Liver (tissue), 9 donors: ENCODE results near the gene CSNK1G2. TPM values are rescaled to one million over a fixed set of nuclear protein-coding genes. Genes with fewer than 3 reads are reported as not detected.
A peak's percentile ranks its signal among the peaks of the same experiment; 100 is the strongest.

Experiments
- DNase-seq: peaks from one replicate; pipeline ENCODE4 v3.0.0-alpha.2; 2017; ENCODE audit warnings: low spot score
- H3K27ac ChIP-seq, 2 donors: one replicate each; pipeline ENCODE4 v1.7.0; 2013; ENCODE audit warnings: inconsistent platforms in 2 of 2, low read length in 2 of 2, control low read depth in 1 of 2, low read depth in 1 of 2, mild to moderate bottlenecking in 1 of 2
- H3K27me3 ChIP-seq, 4 donors: one replicate each; pipeline versions ENCODE4 v1.6.1 to v1.7.0; 2013; ENCODE audit warnings: low read length in 3 of 4, inconsistent platforms in 1 of 4, mild to moderate bottlenecking in 1 of 4, moderate library complexity in 1 of 4; ENCODE audit not compliant: control insufficient read depth in 4 of 4, insufficient read depth in 4 of 4
- H3K36me3 ChIP-seq, 4 donors: one replicate each; pipeline versions ENCODE4 v1.6.1 to v1.7.0; 2013; ENCODE audit warnings: low read length in 3 of 4, mild to moderate bottlenecking in 3 of 4, low read depth in 1 of 4, moderate library complexity in 1 of 4; ENCODE audit not compliant: control insufficient read depth in 4 of 4, insufficient read depth in 3 of 4
- H3K4me1 ChIP-seq, 4 donors: one replicate each; pipeline versions ENCODE4 v1.6.1 to v1.7.0; 2013; ENCODE audit warnings: low read length in 3 of 4, mild to moderate bottlenecking in 3 of 4, moderate library complexity in 1 of 4; ENCODE audit not compliant: control insufficient read depth in 4 of 4, insufficient read depth in 4 of 4
- H3K4me3 ChIP-seq, 3 donors: one replicate each; pipeline versions ENCODE4 v1.6.1 to v1.7.0; 2013; ENCODE audit warnings: low read length in 3 of 3, control low read depth in 1 of 3, low read depth in 1 of 3, mild to moderate bottlenecking in 1 of 3
- H3K9ac ChIP-seq, 2 donors: one replicate each; pipeline ENCODE4 v1.7.0; 2013; ENCODE audit warnings: low read length in 2 of 2, mild to moderate bottlenecking in 2 of 2, moderate library complexity in 2 of 2, control low read depth in 1 of 2, low read depth in 1 of 2
- H3K9me3 ChIP-seq, 4 donors: one replicate each; pipeline versions ENCODE4 v1.6.1 to v1.7.0; 2013; ENCODE audit warnings: low read length in 3 of 4; ENCODE audit not compliant: control insufficient read depth in 4 of 4
- EGR1 ChIP-seq, 2 donors: IDR thresholded peaks; 2 replicates each; pipeline ENCODE4 v1.6.1; 2016 to 2018; ENCODE audit warnings: antibody characterized with exemption in 2 of 2, low read depth in 2 of 2
- FOXA1 ChIP-seq: IDR thresholded peaks from 2 replicates; pipeline ENCODE4 v1.6.1; 2016; ENCODE audit warnings: antibody characterized with exemption
- FOXA2 ChIP-seq: IDR thresholded peaks from 2 replicates; pipeline ENCODE4 v1.6.1; 2016; ENCODE audit warnings: antibody characterized with exemption
- GABPA ChIP-seq, 2 donors: IDR thresholded peaks in 1 of 2; conservative IDR thresholded peaks in 1 of 2; 2 replicates each; pipeline ENCODE4 v1.6.1; 2016; ENCODE audit warnings: antibody characterized with exemption in 2 of 2, mild to moderate bottlenecking in 1 of 2, moderate library complexity in 1 of 2
- HNF4A ChIP-seq, 2 donors: conservative IDR thresholded peaks; 2 replicates each; pipeline ENCODE4 v1.6.1; 2016; ENCODE audit warnings: antibody characterized with exemption in 2 of 2, mild to moderate bottlenecking in 2 of 2
- HNF4G ChIP-seq: IDR thresholded peaks from 2 replicates; pipeline ENCODE4 v1.6.1; 2016; ENCODE audit warnings: antibody characterized with exemption
- NR2F2 ChIP-seq: IDR thresholded peaks from 2 replicates; pipeline ENCODE4 v1.6.1; 2016; ENCODE audit warnings: antibody characterized with exemption
- RXRA ChIP-seq, 2 donors: IDR thresholded peaks; 2 replicates each; pipeline ENCODE4 v1.6.1; 2017 to 2018; ENCODE audit warnings: antibody characterized with exemption in 2 of 2, mild to moderate bottlenecking in 1 of 2
- TAF1 ChIP-seq: conservative IDR thresholded peaks from 2 replicates; pipeline ENCODE4 v1.6.1; 2016; ENCODE audit warnings: antibody characterized with exemption, mild to moderate bottlenecking
- YY1 ChIP-seq: IDR thresholded peaks from 2 replicates; pipeline ENCODE4 v1.6.1; 2016; ENCODE audit warnings: antibody characterized with exemption, mild to moderate bottlenecking
- WGBS: extraction: QIAGEN DNeasy Blood & Tissue Kit; methylation state at CpG from one replicate; pipeline ENCODE4 v1.1.7; 2013; 5-methylcytosine and 5-hydroxymethylcytosine counted together
- polyA plus RNA-seq, 2 donors: library from polyadenylated mRNA; stranded (reverse) in 1 of 2; unstranded in 1 of 2; fragments of 200-250 nt in 1 of 2; fragments of >200 nt in 1 of 2; fragmentation: Nextera tagmentation in 1 of 2; extraction: Ambion mirVana in 1 of 2; gene quantifications; one replicate each; pipeline versions ENCODE4 v1.2.1 to v1.2.3, GENCODE V29; 2013 to 2015
- total RNA-seq, 2 donors: library from RNA; depleted of rRNA; stranded (reverse); fragments of >200 nt; gene quantifications; one replicate each; pipeline ENCODE4 v1.2.3, GENCODE V29; 2014
- TF ChIP-seq, protein P1 (sequence below): IDR thresholded peaks from 2 replicates; pipeline ENCODE4 v1.6.1; 2016; ENCODE audit warnings: antibody characterized with exemption, mild to moderate bottlenecking
- TF ChIP-seq, protein P2 (sequence below): fragments of 150-350 bp; IDR thresholded peaks from 2 replicates; pipeline ENCODE4 v1.5.1; 2017; ENCODE audit warnings: improper control_type of control experiment, low read depth, low read length; ENCODE audit not compliant: missing input control
- TF ChIP-seq, protein P3 (sequence below): IDR thresholded peaks from 2 replicates; pipeline ENCODE4 v1.6.1; 2016; ENCODE audit warnings: antibody characterized with exemption
- donor health status: healthy.
- donor health status: healthy.
- donor health status: healthy.
- donor health status: healthy.
- donor health status: healthy.

CSNK1G2 gene
- total and polyA plus RNA-seq, 4 donors: 3.5 to 30.6 (median 23.9) TPM

DNA sequence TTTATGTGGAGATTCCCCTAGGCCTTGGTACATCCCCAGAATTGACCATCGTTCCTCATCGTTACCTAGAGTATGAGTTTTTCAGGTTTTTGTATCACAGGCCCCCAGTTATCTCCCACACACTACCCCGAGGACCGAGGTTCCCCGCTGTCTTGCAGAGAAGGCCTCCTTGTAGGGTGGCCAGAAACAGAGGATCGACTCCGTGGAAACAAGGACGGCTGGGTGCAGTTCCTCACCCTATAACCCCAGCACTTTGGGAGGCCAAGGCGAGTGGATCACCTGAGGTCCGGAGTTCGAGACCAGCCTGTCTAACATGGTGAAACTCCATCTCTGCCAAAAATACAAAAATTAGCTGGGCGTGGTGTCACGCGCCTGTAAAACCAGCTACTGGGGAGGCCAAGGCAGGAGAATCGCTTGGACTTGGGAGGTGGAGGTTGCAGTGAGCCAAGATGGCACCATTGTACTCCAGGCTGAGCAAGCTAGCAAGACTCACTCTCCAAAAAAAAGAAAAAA, 35.1 kb upstream of the CSNK1G2 start:
- DNase-seq: no peak
- peaks cover 3 to 11% (median 7%) of the 10 kb centered on the region in 4 donors for H3K4me1 ChIP-seq
- H3K9ac ChIP-seq: peak overlapping the region; percentile 1 to 77
- H3K27me3 ChIP-seq: no peaks in the 10 kb centered on the region
- H3K27ac ChIP-seq: peak overlapping the region; percentile 82 to 84
- TF ChIP-seq RXRA (IDR thresholded peaks at IDR 0.05): no peak
- TF ChIP-seq NR2F2: peak; percentile 6
- TF ChIP-seq EGR1 (IDR thresholded peaks at IDR 0.05; ENCODE audit: low read depth in 2 of 2): no peak
- no peak for TF ChIP-seq FOXA2
- TF ChIP-seq HNF4A (conservative IDR thresholded peaks at IDR 0.05): no peak
- TF ChIP-seq, protein P1, sequence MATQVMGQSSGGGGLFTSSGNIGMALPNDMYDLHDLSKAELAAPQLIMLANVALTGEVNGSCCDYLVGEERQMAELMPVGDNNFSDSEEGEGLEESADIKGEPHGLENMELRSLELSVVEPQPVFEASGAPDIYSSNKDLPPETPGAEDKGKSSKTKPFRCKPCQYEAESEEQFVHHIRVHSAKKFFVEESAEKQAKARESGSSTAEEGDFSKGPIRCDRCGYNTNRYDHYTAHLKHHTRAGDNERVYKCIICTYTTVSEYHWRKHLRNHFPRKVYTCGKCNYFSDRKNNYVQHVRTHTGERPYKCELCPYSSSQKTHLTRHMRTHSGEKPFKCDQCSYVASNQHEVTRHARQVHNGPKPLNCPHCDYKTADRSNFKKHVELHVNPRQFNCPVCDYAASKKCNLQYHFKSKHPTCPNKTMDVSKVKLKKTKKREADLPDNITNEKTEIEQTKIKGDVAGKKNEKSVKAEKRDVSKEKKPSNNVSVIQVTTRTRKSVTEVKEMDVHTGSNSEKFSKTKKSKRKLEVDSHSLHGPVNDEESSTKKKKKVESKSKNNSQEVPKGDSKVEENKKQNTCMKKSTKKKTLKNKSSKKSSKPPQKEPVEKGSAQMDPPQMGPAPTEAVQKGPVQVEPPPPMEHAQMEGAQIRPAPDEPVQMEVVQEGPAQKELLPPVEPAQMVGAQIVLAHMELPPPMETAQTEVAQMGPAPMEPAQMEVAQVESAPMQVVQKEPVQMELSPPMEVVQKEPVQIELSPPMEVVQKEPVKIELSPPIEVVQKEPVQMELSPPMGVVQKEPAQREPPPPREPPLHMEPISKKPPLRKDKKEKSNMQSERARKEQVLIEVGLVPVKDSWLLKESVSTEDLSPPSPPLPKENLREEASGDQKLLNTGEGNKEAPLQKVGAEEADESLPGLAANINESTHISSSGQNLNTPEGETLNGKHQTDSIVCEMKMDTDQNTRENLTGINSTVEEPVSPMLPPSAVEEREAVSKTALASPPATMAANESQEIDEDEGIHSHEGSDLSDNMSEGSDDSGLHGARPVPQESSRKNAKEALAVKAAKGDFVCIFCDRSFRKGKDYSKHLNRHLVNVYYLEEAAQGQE: no peak
- no peak for TF ChIP-seq YY1
- H3K9me3 ChIP-seq: no peaks in the 10 kb centered on the region
- peak overlapping the region; percentile 60 to 72 (median 69) for H3K4me3 ChIP-seq
- no peaks in the 10 kb centered on the region for H3K36me3 ChIP-seq
- WGBS: 84% methylated on average over 15 of the region's 15 CpGs

DNA sequence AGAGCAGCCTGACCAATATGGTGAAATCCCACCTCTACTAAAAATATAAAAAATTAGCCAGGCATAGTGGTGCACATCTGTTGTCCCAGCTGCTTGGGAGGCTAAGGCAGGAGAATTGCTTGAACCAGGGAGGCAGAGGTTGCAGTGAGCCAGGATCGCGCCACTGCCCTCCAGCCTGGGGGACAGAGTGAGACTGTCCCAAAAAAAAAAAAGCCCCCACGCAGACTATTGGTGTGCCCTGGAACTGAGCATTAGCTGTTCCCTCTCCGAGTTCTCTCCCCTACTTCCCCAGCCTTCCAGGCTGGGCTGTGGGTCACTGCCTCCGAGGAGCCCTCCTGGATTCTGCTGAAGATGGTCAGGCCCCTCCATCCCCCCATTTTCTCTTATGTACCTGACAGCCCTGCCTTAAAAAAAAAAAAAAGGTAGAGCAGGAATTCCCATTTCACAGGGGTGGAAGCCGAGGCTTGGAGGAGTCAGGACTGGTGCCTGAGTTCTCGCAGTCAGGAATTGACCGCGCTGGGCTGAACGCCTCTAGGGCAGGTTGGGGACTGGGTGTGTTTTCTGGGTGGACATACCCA, 33.9 kb upstream of the CSNK1G2 start:
- Histone ChIP-seq H3K9me3 (no peaks in the 10 kb centered on the region), H3K9ac (no peak overlapping the region), H3K36me3 (peaks cover 0 to under 1% (median 0%) of the 10 kb centered on the region in 4 donors), H3K27ac (peak overlapping the region in 1 of 2 donors; percentile 3), H3K4me3 (no peak overlapping the region), H3K4me1 (peaks cover 3 to 11% (median 7%) of the 10 kb centered on the region in 4 donors), H3K27me3 (no peaks in the 10 kb centered on the region)
- 92% methylated on average over 10 of the region's 10 CpGs for WGBS
- DNase-seq: no peak
- TF ChIP-seq, protein P2, sequence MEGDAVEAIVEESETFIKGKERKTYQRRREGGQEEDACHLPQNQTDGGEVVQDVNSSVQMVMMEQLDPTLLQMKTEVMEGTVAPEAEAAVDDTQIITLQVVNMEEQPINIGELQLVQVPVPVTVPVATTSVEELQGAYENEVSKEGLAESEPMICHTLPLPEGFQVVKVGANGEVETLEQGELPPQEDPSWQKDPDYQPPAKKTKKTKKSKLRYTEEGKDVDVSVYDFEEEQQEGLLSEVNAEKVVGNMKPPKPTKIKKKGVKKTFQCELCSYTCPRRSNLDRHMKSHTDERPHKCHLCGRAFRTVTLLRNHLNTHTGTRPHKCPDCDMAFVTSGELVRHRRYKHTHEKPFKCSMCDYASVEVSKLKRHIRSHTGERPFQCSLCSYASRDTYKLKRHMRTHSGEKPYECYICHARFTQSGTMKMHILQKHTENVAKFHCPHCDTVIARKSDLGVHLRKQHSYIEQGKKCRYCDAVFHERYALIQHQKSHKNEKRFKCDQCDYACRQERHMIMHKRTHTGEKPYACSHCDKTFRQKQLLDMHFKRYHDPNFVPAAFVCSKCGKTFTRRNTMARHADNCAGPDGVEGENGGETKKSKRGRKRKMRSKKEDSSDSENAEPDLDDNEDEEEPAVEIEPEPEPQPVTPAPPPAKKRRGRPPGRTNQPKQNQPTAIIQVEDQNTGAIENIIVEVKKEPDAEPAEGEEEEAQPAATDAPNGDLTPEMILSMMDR: no peak
- no peak for TF ChIP-seq TAF1
- no peak for TF ChIP-seq GABPA (IDR thresholded peaks at IDR 0.05 in 1 of 2, conservative IDR thresholded peaks at IDR 0.05 in 1 of 2)
- TF ChIP-seq YY1: no peak
- no peak for TF ChIP-seq HNF4G
- TF ChIP-seq, protein P3, sequence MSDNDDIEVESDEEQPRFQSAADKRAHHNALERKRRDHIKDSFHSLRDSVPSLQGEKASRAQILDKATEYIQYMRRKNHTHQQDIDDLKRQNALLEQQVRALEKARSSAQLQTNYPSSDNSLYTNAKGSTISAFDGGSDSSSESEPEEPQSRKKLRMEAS: no peak
- no peak for TF ChIP-seq FOXA1
